Esophagus muscularis mucosa (tissue), 4 donors: ENCODE data around the gene SRGAP3. TPM values are rescaled to one million over a fixed set of nuclear protein-coding genes. Genes with fewer than 3 reads are reported as not detected.

Experiments used
- DNase-seq: peaks from one replicate; pipeline ENCODE4 v3.0.0-alpha.2; 2017; ENCODE audit errors: extremely low spot score
- H3K27ac ChIP-seq, 4 donors: fragments of 200-600 bp; sonication (generic); replicated peaks in 1 of 4; 1 replicate in 3 of 4; 2 replicates in 1 of 4; pipeline ENCODE4 v1.5.1; 2016 to 2019; ENCODE audit warnings: mild to moderate bottlenecking in 1 of 4
- H3K27me3 ChIP-seq, 4 donors: fragments of 200-600 bp; sonication (generic); one replicate each; pipeline versions ENCODE4 v1.5.1 to v1.6.0; 2016 to 2019
- H3K36me3 ChIP-seq, 4 donors: fragments of 200-600 bp; sonication (generic); one replicate each; pipeline ENCODE4 v1.5.1; 2016 to 2019
- H3K4me1 ChIP-seq, 4 donors: fragments of 200-600 bp; sonication (generic); one replicate each; pipeline ENCODE4 v1.5.1; 2016 to 2019
- H3K4me3 ChIP-seq, 4 donors: fragments of 200-600 bp; sonication (generic); 1 replicate in 2 of 4; 2 replicates in 2 of 4; pipeline ENCODE4 v1.5.1; 2016 to 2019; ENCODE audit warnings: mild to moderate bottlenecking in 4 of 4, moderate library complexity in 1 of 4
- H3K9me3 ChIP-seq, 4 donors: fragments of 200-600 bp; sonication (generic); 1 replicate in 3 of 4; 2 replicates in 1 of 4; pipeline ENCODE4 v1.5.1; 2016 to 2019
- EP300 ChIP-seq: sonication (generic); formaldehyde crosslinking; IDR thresholded peaks from one replicate; pipeline ENCODE4 v1.6.1; 2017; ENCODE audit warnings: antibody characterized with exemption
- POLR2A ChIP-seq: fragments of 450-650 bp; IDR thresholded peaks from one replicate; pipeline ENCODE4 v1.6.1; 2017; ENCODE audit warnings: antibody characterized with exemption, moderate library complexity, mild to moderate bottlenecking, low read depth
- POLR2AphosphoS5 ChIP-seq, 2 donors: sonication (generic); formaldehyde crosslinking; IDR thresholded peaks; one replicate each; pipeline ENCODE4 v1.6.1; 2017; ENCODE audit warnings: antibody characterized with exemption in 2 of 2
- WGBS: methylation state at CpG from one replicate; pipeline ENCODE4 v1.1.5; 2018; 5-methylcytosine and 5-hydroxymethylcytosine counted together
- intact Hi-C: fragments of 100-400 bp; cut with DNase I; formaldehyde crosslinking; loops from one replicate; pipeline ENCODE4 v1.15.1; 2023
- total RNA-seq, 4 donors: library from RNA; depleted of rRNA; stranded (reverse); fragments of >200 nt; gene quantifications; one replicate each; pipeline versions ENCODE4 v1.1.0 to v1.2.1, GENCODE V29; 2016
- TF ChIP-seq, protein P1 (sequence below), 3 experiments: fragments of 200-600 bp in 2 of 3; fragments of 450-650 bp in 1 of 3; sonication (generic) in 2 of 3; IDR thresholded peaks; one replicate each; pipeline ENCODE4 v1.5.1; 2017 to 2019; ENCODE audit warnings: antibody characterized with exemption in 3 of 3, mild to moderate bottlenecking in 2 of 3, moderate library complexity in 1 of 3

SRGAP3 gene
- total RNA-seq, 4 donors from 2014 or later = 2.4 to 8.6 (median 3.1) TPM

DNA sequence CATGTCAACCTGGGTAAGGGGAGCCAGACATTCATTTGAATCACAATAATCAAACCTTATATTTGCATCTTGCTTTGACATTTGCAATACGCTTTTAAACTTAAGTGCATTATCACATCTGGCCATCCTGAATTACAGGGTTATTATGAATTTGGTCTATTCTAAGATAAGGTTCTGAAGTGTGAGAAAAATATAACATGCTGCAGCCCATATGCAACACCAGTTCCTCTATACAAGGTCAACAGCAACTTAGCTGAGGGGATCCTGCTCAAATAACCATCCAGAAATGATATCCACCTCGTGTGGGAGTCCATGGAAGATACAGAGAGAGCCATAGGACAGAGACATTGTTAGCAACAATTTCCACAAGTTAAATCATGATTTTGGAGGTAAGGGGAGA lies 213.5 kb downstream of the SRGAP3 start:
- no peak for DNase-seq
- Histone ChIP-seq H3K27me3 (no peaks in the 10 kb centered on the region), H3K27ac (no peak overlapping the region), H3K36me3 (no peaks in the 10 kb centered on the region), H3K4me1 (peaks cover 20 to 23% (median 21%) of the 10 kb centered on the region in 4 donors), H3K4me3 (no peak overlapping the region), H3K9me3 (no peaks in the 10 kb centered on the region)
- intact Hi-C loops = no loop called here
- TF ChIP-seq POLR2A (no peak), POLR2AphosphoS5 (IDR thresholded peaks at IDR 0.05) (no peak), EP300 (no peak)
- TF ChIP-seq, protein P1, sequence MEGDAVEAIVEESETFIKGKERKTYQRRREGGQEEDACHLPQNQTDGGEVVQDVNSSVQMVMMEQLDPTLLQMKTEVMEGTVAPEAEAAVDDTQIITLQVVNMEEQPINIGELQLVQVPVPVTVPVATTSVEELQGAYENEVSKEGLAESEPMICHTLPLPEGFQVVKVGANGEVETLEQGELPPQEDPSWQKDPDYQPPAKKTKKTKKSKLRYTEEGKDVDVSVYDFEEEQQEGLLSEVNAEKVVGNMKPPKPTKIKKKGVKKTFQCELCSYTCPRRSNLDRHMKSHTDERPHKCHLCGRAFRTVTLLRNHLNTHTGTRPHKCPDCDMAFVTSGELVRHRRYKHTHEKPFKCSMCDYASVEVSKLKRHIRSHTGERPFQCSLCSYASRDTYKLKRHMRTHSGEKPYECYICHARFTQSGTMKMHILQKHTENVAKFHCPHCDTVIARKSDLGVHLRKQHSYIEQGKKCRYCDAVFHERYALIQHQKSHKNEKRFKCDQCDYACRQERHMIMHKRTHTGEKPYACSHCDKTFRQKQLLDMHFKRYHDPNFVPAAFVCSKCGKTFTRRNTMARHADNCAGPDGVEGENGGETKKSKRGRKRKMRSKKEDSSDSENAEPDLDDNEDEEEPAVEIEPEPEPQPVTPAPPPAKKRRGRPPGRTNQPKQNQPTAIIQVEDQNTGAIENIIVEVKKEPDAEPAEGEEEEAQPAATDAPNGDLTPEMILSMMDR (IDR thresholded peaks at IDR 0.05) = no peak
- WGBS = 95% methylated on average over 2 of the region's 2 CpGs

DNA sequence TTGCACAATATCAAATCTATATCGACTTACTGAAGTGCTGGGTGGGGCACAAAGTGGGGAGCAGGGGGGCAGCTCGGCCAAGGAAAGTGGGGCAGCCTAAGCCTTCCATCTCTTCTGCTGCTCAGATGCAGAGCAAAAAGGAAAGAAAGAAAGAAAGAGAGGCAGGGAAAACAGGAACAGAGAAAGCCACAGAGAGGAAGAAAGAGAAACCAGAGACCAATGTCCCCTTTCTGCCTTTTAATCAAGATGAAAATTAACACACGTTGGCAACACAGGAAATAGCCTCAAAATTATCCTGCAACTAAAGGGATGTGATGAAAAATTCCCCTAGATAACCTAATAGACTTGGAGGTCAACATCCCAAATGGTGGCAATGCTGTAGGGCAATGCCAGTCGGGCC lies 214.0 kb downstream of the SRGAP3 start:
- TF ChIP-seq POLR2AphosphoS5 (IDR thresholded peaks at IDR 0.05) = no peak
- no peak for TF ChIP-seq EP300
- TF ChIP-seq, protein P1 (IDR thresholded peaks at IDR 0.05) = no peak
- TF ChIP-seq POLR2A = no peak
- WGBS = 62% methylated on average over 4 of the region's 4 CpGs
- Histone ChIP-seq H3K36me3 (no peaks in the 10 kb centered on the region), H3K4me1 (peaks cover 20 to 23% (median 21%) of the 10 kb centered on the region in 4 donors), H3K9me3 (no peaks in the 10 kb centered on the region), H3K4me3 (no peak overlapping the region), H3K27me3 (no peaks in the 10 kb centered on the region), H3K27ac (no peak overlapping the region)
- intact Hi-C loops = no loop called here
- DNase-seq = no peak

DNA sequence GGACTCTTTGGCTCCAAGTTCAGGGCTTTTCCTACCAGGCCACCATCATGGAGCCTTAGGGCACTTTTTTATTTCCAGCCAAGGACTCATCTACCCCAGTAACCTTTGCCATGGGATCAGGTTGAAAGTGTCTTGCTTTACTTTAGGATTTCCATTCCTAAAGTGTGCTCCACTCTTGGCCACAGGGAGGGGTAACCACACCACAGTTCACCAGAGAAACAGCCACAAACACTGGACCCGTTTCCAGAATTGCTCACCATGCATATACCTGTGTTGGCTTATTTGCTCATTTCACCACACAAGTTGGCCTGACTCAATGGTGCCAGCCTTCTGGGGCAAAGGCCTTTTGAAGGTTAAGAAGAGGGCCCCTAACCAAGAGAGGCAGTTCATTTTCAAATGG lies 215.6 kb downstream of the SRGAP3 start:
- no peak for DNase-seq
- Histone ChIP-seq H3K4me3 (no peak overlapping the region), H3K27ac (no peak overlapping the region), H3K9me3 (no peaks in the 10 kb centered on the region), H3K27me3 (no peaks in the 10 kb centered on the region), H3K36me3 (no peaks in the 10 kb centered on the region), H3K4me1 (peaks cover 20 to 24% (median 21%) of the 10 kb centered on the region in 4 donors)
- TF ChIP-seq POLR2A = no peak
- no peak for TF ChIP-seq POLR2AphosphoS5 (IDR thresholded peaks at IDR 0.05)
- no peak for TF ChIP-seq EP300
- TF ChIP-seq, protein P1 (IDR thresholded peaks at IDR 0.05) = no peak
- intact Hi-C loops = no loop called here
- 75% methylated on average over 1 of the region's 1 CpG for WGBS

DNA sequence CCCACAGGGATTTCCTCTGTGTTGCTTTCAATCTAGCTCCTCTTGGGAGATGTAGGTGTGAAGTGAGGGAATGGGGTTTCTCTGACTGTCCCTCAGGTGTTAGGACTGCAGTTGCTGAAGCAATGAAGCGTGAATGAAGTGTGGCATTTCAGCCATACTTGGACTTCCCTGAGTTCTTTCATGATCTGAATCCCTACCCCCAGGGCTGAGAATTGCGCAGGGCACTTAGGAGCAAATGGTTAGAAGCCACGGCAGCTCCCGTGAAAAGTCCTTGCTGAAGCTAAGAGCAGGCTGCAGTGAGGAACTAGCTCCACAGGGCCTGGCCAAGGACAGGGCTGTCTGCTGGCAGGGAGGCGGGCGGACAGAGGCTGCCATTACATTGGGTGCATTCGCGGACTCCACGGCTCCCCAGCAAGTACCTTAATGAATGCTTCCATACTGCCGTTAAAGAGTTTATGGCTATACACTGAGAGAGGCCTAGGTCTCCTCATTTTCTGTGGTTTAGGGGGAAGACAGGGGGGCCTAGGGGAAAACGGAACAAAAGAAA lies 217.1 kb downstream of the SRGAP3 start:
- TF ChIP-seq POLR2AphosphoS5 (IDR thresholded peaks at IDR 0.05) = no peak
- no peak for TF ChIP-seq EP300
- over 99% methylated on average over 8 of the region's 11 CpGs for WGBS
- DNase-seq = no peak
- no peaks in the 10 kb centered on the region for H3K36me3 ChIP-seq
- peaks cover 29 to 34% (median 32%) of the 10 kb centered on the region in 4 donors for H3K4me1 ChIP-seq
- H3K9me3 ChIP-seq = no peaks in the 10 kb centered on the region
- intact Hi-C loops = no loop called here
- no peaks in the 10 kb centered on the region for H3K27me3 ChIP-seq
- no peak overlapping the region for H3K4me3 ChIP-seq
- no peak overlapping the region for H3K27ac ChIP-seq

DNA sequence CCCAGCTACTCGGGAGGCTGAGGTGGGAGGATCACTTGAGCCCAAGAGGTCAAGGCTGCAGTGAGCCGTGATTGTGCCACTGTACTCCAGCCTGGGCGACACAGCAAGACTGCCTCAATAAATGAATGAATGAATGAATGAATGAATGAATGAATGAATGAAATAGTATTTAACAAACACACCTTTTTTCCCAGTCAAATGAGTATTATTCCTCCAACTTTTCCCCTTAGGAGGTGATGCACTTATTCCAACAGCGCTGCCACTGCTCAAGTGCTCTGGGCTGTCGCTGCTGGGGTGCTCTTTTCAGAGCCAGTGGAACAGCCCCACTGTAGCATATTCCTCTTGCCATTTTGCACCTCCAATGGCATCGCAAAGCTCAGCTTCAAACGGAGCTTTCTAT lies 219.4 kb downstream of the SRGAP3 start:
- peaks cover 15 to 20% (median 17%) of the 10 kb centered on the region in 4 donors for H3K4me1 ChIP-seq
- no peaks in the 10 kb centered on the region for H3K36me3 ChIP-seq
- 95% methylated on average over 7 of the region's 7 CpGs for WGBS
- no peak for DNase-seq
- TF ChIP-seq POLR2AphosphoS5 (IDR thresholded peaks at IDR 0.05) (no peak), EP300 (no peak), POLR2A (no peak)
- TF ChIP-seq, protein P1 (IDR thresholded peaks at IDR 0.05) = no peak
- no peaks in the 10 kb centered on the region for H3K27me3 ChIP-seq
- H3K4me3 ChIP-seq = no peak overlapping the region
- no peaks in the 10 kb centered on the region for H3K9me3 ChIP-seq
- intact Hi-C loops = no loop called here
- H3K27ac ChIP-seq = no peak overlapping the region
